ENCODE results near the gene DNAJB5. TPM values are rescaled to one million over a fixed set of nuclear protein-coding genes. Genes with fewer than 3 reads are reported as not detected.
"Not testable (repeated sequence)": the region's sequence is repeated elsewhere in the genome, so short reads cannot be mapped to it uniquely, and the experiment has no call there.

Gene DNAJB5
- total RNA-seq (2022) = 3.1 and 3.4 TPM in 2 replicates
- percentile 34 among the genes with signal in this experiment for Bru-seq, nascent RNA
- percentile 42 among the genes with signal in this experiment for BruChase-seq, experiment 1, labeled RNA remaining after a 2-hour chase
- percentile 39 among the genes with signal in this experiment for BruChase-seq, experiment 2, labeled RNA remaining after a 6-hour chase
- long read RNA-seq = 0 reads

GRCh38 chr9:34989003-34989945, at the start of gene DNAJB5:
Gene DNAJB5 (plus strand): TSS chr9:34989745. CDS start chr9:34990631, 886 bp downstream.
- Mint-ChIP-seq H3K36me3 (ENCODE audit: insufficient read depth, unreplicated experiment) (peaks cover 9% of the 10 kb centered on the region), H3K4me1 (ENCODE audit: low read depth, unreplicated experiment) (peaks cover 9% of the 10 kb centered on the region), H3K27ac (ENCODE audit: unreplicated experiment) (peak within 1 kb of the TSS; percentile 91), H3K27me3 (ENCODE audit: insufficient read depth, unreplicated experiment) (peaks cover 2% of the 10 kb centered on the region), H3K4me3 (ENCODE audit: unreplicated experiment) (peak within 1 kb of the TSS; percentile 95), H3K9me3 (ENCODE audit: unreplicated experiment) (no peaks in the 10 kb centered on the region)
- H3K9me3 ChIP-seq = no peaks in the 10 kb centered on the region
- intact Hi-C loops (cut with micrococcal nuclease; ENCODE audit: unreplicated experiment) = loop anchor here (1.0 to 5.0 kb wide), 3 partner anchors 38 to 232 kb away; partner anchors contain the start of gene VCP
- H3K36me3 ChIP-seq (ENCODE audit: control insufficient read depth, insufficient read depth, low read length) = no peaks in the 10 kb centered on the region
- DNase-seq = peak; percentile 98 to 99
- TF ChIP-seq CTCF (IDR thresholded peaks at IDR 0.05; ENCODE audit: insufficient read depth in 1 of 2, low read depth in 1 of 2, low read length in 1 of 2, severe bottlenecking in 1 of 2, unreplicated experiment in 1 of 2) = no peak
- ChIA-PET CTCF (interaction anchor here (0.5 to 1.4 kb wide), 2 partner anchors 46 to 90 kb away, joined by 4 to 12 read pairs; no protein-coding TSS in a partner anchor), POLR2A (interaction anchor here (0.6 to 1.1 kb wide), 3 partner anchors 40 to 90 kb away, joined by 3 to 8 read pairs (median 6); partner anchors contain the start of genes FANCG and VCP)
- H3K4me3 ChIP-seq (ENCODE audit: low read depth, low read length) = peak within 1 kb of the TSS; percentile 85
- peaks cover 8% of the 10 kb centered on the region for H3K4me1 ChIP-seq
- no peaks in the 10 kb centered on the region; the same call in 1 of the 2 replicates for H3K27me3 ChIP-seq (replicated peaks; ENCODE audit: control insufficient read depth, insufficient read depth, low read length)
- BruUV-seq (replicated peaks) = TSS peak; percentile 85

DNA sequence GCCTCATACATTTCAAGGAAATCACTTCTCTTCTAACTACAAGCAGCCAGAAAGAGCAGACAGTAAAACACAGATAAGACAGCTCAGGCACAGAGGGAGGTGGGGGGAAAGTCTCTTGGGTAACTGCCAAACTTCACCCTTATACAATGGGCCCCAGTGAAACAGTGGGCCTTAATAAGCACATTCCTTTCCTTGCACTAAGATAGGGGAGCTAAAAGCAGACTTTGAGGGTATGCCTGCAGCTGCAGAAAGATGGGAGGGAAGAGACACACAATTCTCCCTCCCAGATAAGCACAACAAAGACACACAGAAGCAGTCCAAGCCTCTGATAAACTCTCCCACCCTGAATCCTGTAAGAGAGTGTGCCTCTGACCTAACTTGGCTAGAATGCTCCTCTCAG, 49.6 kb upstream of the DNAJB5 start:
- POLR2A ChIA-PET; H3K27me3 ChIP-seq (replicated peaks; ENCODE audit: control insufficient read depth, insufficient read depth, low read length); H3K27ac Mint-ChIP-seq (ENCODE audit: unreplicated experiment); H3K9me3 Mint-ChIP-seq (ENCODE audit: unreplicated experiment); CTCF ChIA-PET; H3K36me3 Mint-ChIP-seq (ENCODE audit: insufficient read depth, unreplicated experiment); H3K27me3 Mint-ChIP-seq (ENCODE audit: insufficient read depth, unreplicated experiment); H3K4me3 ChIP-seq (ENCODE audit: low read depth, low read length); BruUV-seq (replicated peaks); H3K36me3 ChIP-seq (ENCODE audit: control insufficient read depth, insufficient read depth, low read length); H3K9me3 ChIP-seq; intact Hi-C loops (cut with micrococcal nuclease; ENCODE audit: unreplicated experiment); H3K4me3 Mint-ChIP-seq (ENCODE audit: unreplicated experiment): not testable (repeated sequence)
- H3K4me1 Mint-ChIP-seq (ENCODE audit: low read depth, unreplicated experiment) = peaks cover 20% of the 10 kb centered on the region
- DNase-seq = peak; percentile 32 to 43
- H3K4me1 ChIP-seq = peaks cover 20% of the 10 kb centered on the region

DNA sequence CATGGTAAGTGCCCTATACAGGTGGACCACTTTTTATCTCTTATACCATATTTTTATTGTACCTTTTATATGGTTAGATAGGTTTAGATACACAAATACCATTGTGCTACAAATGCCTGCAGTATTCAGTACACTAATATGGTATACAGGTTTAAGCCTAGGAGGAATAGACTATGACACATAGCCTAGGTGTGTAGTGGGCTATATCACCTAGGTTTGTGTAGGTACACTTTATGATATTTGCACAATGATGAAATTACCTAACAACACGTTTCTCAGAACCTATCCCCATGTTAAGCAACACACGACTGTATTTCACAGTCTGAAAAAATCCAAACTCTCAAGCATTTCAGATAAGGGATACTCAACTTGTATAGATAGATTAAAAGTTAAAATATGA, 41.1 kb upstream of the DNAJB5 start:
- Mint-ChIP-seq H3K36me3 (ENCODE audit: insufficient read depth, unreplicated experiment) (no peaks in the 10 kb centered on the region), H3K4me3 (ENCODE audit: unreplicated experiment) (no peak overlapping the region), H3K27ac (ENCODE audit: unreplicated experiment) (no peak overlapping the region), H3K27me3 (ENCODE audit: insufficient read depth, unreplicated experiment) (peaks cover 7% of the 10 kb centered on the region), H3K9me3 (ENCODE audit: unreplicated experiment) (no peaks in the 10 kb centered on the region), H3K4me1 (ENCODE audit: low read depth, unreplicated experiment) (peaks cover 7% of the 10 kb centered on the region)
- Histone ChIP-seq H3K4me1 (no peaks in the 10 kb centered on the region), H3K9me3 (no peaks in the 10 kb centered on the region), H3K36me3 (ENCODE audit: control insufficient read depth, insufficient read depth, low read length) (no peaks in the 10 kb centered on the region), H3K27me3 (replicated peaks; ENCODE audit: control insufficient read depth, insufficient read depth, low read length) (no peaks in the 10 kb centered on the region), H3K4me3 (ENCODE audit: low read depth, low read length) (no peak overlapping the region)
- ChIA-PET POLR2A (no interaction called here), CTCF (no interaction called here)
- intact Hi-C loops (cut with micrococcal nuclease; ENCODE audit: unreplicated experiment) = no loop called here
- no peak for TF ChIP-seq CTCF (IDR thresholded peaks at IDR 0.05; ENCODE audit: insufficient read depth in 1 of 2, low read depth in 1 of 2, low read length in 1 of 2, severe bottlenecking in 1 of 2, unreplicated experiment in 1 of 2)
- no TSS peak for BruUV-seq (replicated peaks)
- no peak for DNase-seq
